Measurements from ENCODE around the gene RHO.

RHO gene

GRCh38 chr3:129575233-129575996 lies 47.0 kb downstream of the RHO start:
- TF ChIP-seq GATA2 (IDR thresholded peaks at IDR 0.05; ENCODE audit: low read depth, low read length) = no peak
- no peak for TF ChIP-seq GATA3 (IDR thresholded peaks at IDR 0.05; ENCODE audit: low read depth, low read length)

DNA sequence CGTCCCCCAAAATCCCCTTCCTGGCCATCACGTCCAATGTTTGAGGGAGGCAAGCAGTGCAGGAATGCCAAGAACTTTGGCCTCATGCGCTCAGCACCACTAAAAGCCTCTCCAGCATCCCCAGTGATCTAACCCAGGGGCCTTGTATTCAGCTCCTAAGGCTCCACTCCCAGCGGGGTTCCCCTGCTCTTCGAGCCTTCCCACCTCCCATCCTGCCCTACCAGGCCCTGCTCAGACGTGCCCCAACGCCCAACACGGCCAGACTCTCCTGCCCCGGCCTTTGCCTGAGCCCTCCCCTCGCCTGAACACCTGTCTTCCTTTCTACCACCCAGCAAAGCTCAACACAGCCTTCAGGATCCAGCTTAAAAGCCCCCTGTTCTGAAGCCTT lies 47.6 kb downstream of the RHO start:
- no peak for TF ChIP-seq GATA3 (IDR thresholded peaks at IDR 0.05; ENCODE audit: low read depth, low read length)

- TF ChIP-seq GATA3 (IDR thresholded peaks at IDR 0.05; ENCODE audit: low read depth, low read length) (no peak), GATA2 (IDR thresholded peaks at IDR 0.05; ENCODE audit: low read depth, low read length) (no peak)
Observed at GRCh38 chr3:129576514-129577352, 48.3 kb downstream of the RHO start.

DNA sequence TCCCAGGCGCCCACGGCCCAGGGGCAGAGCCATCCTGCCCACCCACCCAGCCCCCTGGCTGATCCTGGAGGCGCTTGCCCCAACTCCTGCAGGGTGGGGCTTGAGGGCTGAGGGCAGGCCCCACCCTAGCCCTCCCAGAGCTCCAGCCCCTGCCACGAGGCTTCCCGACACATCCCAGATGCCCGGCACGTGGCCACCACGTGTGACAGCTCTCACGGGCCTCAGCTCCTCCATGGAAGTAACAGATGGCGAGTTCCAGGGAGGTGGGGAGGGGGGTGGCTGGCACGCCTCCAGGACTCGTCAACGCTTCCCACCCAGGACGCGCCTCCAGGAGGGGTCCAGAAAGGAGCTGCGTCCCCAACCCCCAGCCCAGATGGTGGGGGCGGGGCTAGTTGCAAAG lies 48.9 kb downstream of the RHO start:
- TF ChIP-seq GATA2 (IDR thresholded peaks at IDR 0.05; ENCODE audit: low read depth, low read length) (no peak), GATA3 (IDR thresholded peaks at IDR 0.05; ENCODE audit: low read depth, low read length) (no peak)

- TF ChIP-seq GATA2 (IDR thresholded peaks at IDR 0.05; ENCODE audit: low read depth, low read length) = no peak
- no peak for TF ChIP-seq GATA3 (IDR thresholded peaks at IDR 0.05; ENCODE audit: low read depth, low read length)
Observed at GRCh38 chr3:129577925-129578786, 49.7 kb downstream of the RHO start.

GRCh38 chr3:129579991-129580390 lies 51.6 kb downstream of the RHO start:
- no peak for TF ChIP-seq GATA3 (IDR thresholded peaks at IDR 0.05; ENCODE audit: low read depth, low read length)
- TF ChIP-seq GATA2 (IDR thresholded peaks at IDR 0.05; ENCODE audit: low read depth, low read length) = no peak

GRCh38 chr3:129581623-129582022 lies 53.2 kb downstream of the RHO start:
- no peak for TF ChIP-seq GATA2 (IDR thresholded peaks at IDR 0.05; ENCODE audit: low read depth, low read length)

DNA sequence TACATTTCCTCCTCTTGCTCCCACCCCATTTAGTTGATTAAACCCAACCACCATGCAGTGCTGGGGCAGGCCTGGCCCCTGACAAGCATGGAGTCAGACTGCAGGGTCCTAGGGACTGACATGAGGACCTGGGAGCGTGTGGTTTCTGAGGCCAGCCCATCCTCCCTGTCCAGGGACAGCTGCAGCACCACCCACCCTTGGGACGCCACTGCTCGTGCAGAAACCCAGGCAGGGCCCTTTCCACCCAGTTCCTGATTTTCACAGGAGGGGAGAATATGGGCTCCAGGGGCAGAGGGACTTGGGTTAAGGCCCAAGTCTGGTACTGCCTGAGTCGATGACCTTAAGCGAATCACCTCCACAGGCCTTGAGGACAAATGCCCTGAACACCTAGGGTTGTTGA lies 54.4 kb downstream of the RHO start:
- TF ChIP-seq GATA3 (IDR thresholded peaks at IDR 0.05; ENCODE audit: low read depth, low read length) (no peak), GATA2 (IDR thresholded peaks at IDR 0.05; ENCODE audit: low read depth, low read length) (no peak)

GRCh38 chr3:129583289-129583688 lies 54.9 kb downstream of the RHO start:
- TF ChIP-seq GATA3 (IDR thresholded peaks at IDR 0.05; ENCODE audit: low read depth, low read length) (no peak), GATA2 (IDR thresholded peaks at IDR 0.05; ENCODE audit: low read depth, low read length) (no peak)

GRCh38 chr3:129584631-129585030 lies 56.2 kb downstream of the RHO start:
- TF ChIP-seq GATA2 (IDR thresholded peaks at IDR 0.05; ENCODE audit: low read depth, low read length) = no peak
- no peak for TF ChIP-seq GATA3 (IDR thresholded peaks at IDR 0.05; ENCODE audit: low read depth, low read length)
